ENCODE measurements around the gene B3GALT4.

The B3GALT4 gene

GRCh38 chr6:33292996-33293682 lies 16.2 kb downstream of the B3GALT4 start:
- no peak for DNase-seq (ENCODE audit: low read depth)

DNA sequence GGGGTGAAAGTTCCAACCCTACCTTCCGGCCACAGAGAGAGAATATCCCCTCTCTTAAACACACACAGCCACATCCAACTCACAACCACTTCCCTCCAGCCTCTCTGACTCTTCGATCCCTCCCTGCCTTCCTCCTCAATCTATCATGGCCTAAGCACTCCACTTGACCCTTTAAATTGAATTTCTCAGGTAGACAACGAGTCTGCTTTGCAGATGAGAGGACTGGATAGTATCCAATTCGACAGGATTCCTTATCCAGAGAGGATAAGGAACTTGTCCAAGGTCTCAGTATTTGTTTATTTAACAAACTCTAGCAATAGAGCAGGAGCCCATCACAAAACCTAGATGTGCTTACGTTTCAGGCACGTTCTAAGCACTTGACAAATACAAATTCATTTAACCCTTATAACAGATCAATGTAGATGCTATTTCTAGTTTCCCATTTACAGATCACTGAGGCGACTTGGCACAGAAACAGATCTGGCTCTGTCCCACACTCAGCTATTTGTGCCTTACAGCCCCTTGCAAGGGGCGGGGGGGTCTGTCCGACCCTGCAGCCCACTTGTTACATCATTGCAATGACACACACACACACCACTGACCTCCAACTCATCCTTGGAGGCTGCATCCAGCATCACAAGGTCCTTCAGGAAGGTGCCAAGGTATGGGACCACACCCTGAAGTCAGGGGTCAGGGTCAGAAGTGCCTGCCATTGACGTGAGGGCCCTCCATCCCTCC lies 17.3 kb downstream of the B3GALT4 start:
- no peak for DNase-seq (ENCODE audit: low read depth)

- DNase-seq (ENCODE audit: low read depth), result no peak
These were observed 18.9 kb downstream of the B3GALT4 start for GRCh38 chr6:33295621-33296369.

DNA sequence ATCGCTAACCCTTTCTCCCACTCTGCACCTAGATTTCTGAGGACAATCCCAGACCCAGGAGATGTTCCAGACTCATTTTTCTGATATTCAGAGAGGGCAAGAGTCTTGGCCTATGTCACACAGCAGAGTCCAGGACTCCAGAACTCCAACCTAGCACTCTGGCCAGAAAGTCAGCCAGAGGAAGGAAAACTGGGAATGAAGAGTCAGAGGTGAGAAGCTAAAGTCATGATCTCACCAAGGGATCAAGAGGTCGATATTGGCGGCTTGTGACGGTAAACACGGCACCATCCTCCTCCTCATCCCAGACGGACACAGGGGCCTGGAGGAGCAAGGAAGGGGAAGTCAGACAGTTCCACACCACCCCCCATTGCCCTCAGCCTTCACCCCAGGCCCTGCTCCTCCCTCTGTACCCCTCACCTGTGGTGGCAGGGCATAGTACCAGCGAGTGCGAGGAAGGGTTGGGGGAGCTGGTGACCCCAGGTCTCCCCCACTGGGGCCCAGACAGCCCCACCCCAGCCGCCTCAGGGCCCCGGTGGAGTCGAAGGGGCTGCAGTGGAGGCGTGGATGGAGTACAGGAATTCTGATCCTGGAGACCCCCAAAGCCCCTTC lies 20.0 kb downstream of the B3GALT4 start:
- no peak for DNase-seq (ENCODE audit: low read depth)

- DNase-seq (ENCODE audit: low read depth), result no peak
These were observed 20.6 kb downstream of the B3GALT4 start for GRCh38 chr6:33297406-33297955.

GRCh38 chr6:33297956-33298772 lies 21.2 kb downstream of the B3GALT4 start:
- DNase-seq (ENCODE audit: low read depth), result peak; percentile 87

DNA sequence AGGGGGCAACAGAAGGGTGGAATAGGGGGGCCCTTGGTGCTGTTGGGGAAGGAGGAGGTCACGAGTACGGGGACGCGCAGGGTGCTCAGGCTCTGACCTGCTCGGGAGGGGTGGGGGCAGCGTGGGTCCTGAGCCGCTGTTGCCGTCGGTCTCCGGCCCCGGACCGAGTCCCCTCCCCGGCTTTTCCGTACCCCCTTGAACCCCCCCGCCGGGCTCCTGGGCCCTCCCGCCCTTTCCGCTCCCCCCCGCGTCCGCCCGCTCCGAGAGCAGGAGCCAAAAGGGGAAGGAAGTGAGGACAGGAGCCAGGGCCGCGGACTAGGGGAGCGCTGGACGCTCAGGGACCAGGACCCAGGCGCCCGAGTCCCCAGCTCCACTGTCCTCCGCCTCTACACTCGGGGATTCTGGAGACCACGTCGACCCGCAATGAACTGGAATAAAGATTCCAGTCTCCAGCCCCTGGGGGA lies 21.9 kb downstream of the B3GALT4 start, which contains the start of gene RGL2:
Gene RGL2 (minus strand): TSS at position 170 of the 464 bp plus-strand sequence. CDS start 332 bp downstream, outside the sequence.
- DNase-seq (ENCODE audit: low read depth), result peak; percentile 68

- peak; percentile 96 for DNase-seq (ENCODE audit: low read depth)
These were observed 22.5 kb downstream of the B3GALT4 start for GRCh38 chr6:33299237-33299944.

DNA sequence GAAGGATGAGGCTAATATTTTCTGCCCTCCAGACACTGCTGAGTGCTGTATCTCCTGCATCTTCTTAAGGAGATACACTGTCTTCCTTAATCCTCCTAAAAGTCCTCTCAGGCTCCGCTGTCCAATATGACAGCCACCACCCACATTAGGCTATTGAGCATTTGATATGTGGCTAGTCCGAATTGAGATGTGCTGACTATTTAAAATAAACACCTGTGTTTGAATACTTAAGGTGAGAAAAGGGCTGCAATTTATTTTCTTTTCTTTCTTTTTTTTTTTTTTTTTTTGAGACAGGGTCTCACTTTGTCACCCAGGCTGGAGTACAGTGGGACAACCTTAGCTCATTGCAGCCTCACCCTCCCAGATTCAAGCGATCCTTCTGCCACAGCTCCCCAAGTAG lies 25.0 kb downstream of the B3GALT4 start:
- DNase-seq (ENCODE audit: low read depth), result no peak

- DNase-seq (ENCODE audit: low read depth), result no peak
These were observed 27.3 kb downstream of the B3GALT4 start for GRCh38 chr6:33304216-33304615.

DNA sequence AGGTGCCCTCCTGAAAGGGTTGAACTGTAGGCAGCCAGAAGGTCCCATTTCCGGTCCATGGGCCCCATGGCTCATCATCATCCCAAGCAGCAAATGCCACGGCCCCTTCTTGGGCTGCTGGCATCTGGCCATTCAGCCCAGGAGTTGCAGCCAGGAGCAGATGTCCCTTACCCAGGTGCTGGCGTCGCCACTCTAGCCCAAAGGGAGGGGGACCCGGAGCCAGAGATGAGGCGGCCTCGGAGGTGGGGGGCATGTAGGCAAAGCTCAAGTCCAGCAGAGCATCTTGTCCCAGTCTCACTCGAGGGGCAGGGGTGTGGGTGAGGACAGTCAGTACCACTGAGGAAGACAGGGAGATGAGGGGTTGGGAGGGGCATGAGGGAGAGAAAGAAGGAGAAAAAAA lies 28.1 kb downstream of the B3GALT4 start:
- no peak for DNase-seq (ENCODE audit: low read depth)

DNA sequence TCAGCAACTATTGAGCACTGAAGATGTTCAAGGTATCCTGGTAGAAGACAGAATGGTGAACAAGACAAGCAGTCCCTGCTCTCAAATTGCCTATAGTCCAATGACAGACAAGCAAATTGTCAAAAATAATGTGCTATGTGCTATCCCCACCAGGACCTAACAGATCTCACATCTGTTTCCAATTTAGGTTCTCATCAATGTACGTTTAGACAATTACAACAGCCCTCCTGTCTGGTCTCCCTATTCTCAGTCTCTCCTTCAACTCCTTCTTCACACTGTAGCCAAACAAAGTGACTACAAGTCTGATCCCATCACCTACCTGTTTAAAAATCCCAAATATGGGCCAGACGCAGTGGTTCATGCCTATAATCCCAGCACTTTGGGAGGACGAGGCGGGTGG lies 29.4 kb downstream of the B3GALT4 start:
- DNase-seq (ENCODE audit: low read depth), result no peak

GRCh38 chr6:33312361-33313104 lies 35.6 kb downstream of the B3GALT4 start:
- peak; percentile 81 for DNase-seq (ENCODE audit: low read depth)

GRCh38 chr6:33313105-33313708 lies 36.3 kb downstream of the B3GALT4 start:
- peak; percentile 70 for DNase-seq (ENCODE audit: low read depth)

GRCh38 chr6:33313709-33314514 lies 37.0 kb downstream of the B3GALT4 start, which contains the start of gene TAPBP:
Gene TAPBP, minus strand, starts transcription at chr6:33314078. Its CDS starts 37 bp downstream, at chr6:33314041.
- peak; percentile 84 for DNase-seq (ENCODE audit: low read depth)

- peak; percentile 84 for DNase-seq (ENCODE audit: low read depth)
These were observed 37.6 kb downstream of the B3GALT4 start for GRCh38 chr6:33314515-33314942.

GRCh38 chr6:33314943-33315792 lies 38.2 kb downstream of the B3GALT4 start:
- DNase-seq (ENCODE audit: low read depth), result peak; percentile 33

Data from ELR (cell line).